Thoracic aorta (tissue), 2 donors: ENCODE data around the gene CCDC38. TPM values are rescaled to one million over a fixed set of nuclear protein-coding genes. Genes with fewer than 3 reads are reported as not detected.

Experiments used
- ATAC-seq: fragments of 150-250 bp; one replicate; pipeline ENCODE4 v1.8.0; 2017; ENCODE audit warnings: low read depth; ENCODE audit not compliant: insufficient number of reproducible peaks, low FRiP score
- DNase-seq: peaks from one replicate; pipeline ENCODE4 v3.0.0-alpha.2; 2020; ENCODE audit warnings: low spot score
- H3K27ac ChIP-seq, 2 donors: fragments of 200-600 bp; sonication (generic); 1 replicate in 1 of 2; 2 replicates in 1 of 2; pipeline ENCODE4 v1.5.1; 2016; ENCODE audit warnings: mild to moderate bottlenecking in 2 of 2, moderate library complexity in 2 of 2
- H3K27me3 ChIP-seq: fragments of 200-600 bp; sonication (generic); replicated peaks from 2 replicates; pipeline ENCODE4 v1.6.0; 2016; ENCODE audit warnings: mild to moderate bottlenecking; ENCODE audit not compliant: insufficient read depth
- H3K36me3 ChIP-seq: fragments of 200-600 bp; sonication (generic); one replicate; pipeline ENCODE4 v1.5.1; 2016
- H3K4me1 ChIP-seq, 2 donors: fragments of 200-600 bp; sonication (generic); 1 replicate in 1 of 2; 2 replicates in 1 of 2; pipeline versions ENCODE4 v1.5.1 to v1.6.0; 2016; ENCODE audit warnings: low read depth in 2 of 2, mild to moderate bottlenecking in 1 of 2; ENCODE audit not compliant: control insufficient read depth in 1 of 2
- H3K4me3 ChIP-seq: fragments of 200-600 bp; sonication (generic); 2 replicates; pipeline ENCODE4 v1.5.1; 2016; ENCODE audit warnings: mild to moderate bottlenecking
- H3K9me3 ChIP-seq: fragments of 200-600 bp; sonication (generic); 2 replicates; pipeline ENCODE4 v1.5.1; 2016
- CTCF ChIP-seq: fragments of 200-600 bp; sonication (generic); IDR thresholded peaks from one replicate; pipeline ENCODE4 v1.5.1; 2019; ENCODE audit warnings: antibody characterized with exemption
- total RNA-seq, 2 donors: library from RNA; depleted of rRNA; stranded (reverse); fragments of >200 nt; gene quantifications; one replicate each; pipeline versions ENCODE4 v1.1.0 to v1.2.3, GENCODE V29; 2016

The CCDC38 gene
- total RNA-seq, 2 donors from 2014 or later: not detected

- H3K4me1 ChIP-seq: peaks cover 3 to 15% of the 10 kb centered on the region in 2 donors
- no peak for ATAC-seq
Measured at GRCh38 chr12:95830335-95831089, 111.9 kb downstream of the CCDC38 start.

GRCh38 chr12:95829395-95829794 is 113.0 kb downstream of the CCDC38 start:
- no peaks in the 10 kb centered on the region for H3K27me3 ChIP-seq
- H3K4me3 ChIP-seq: no peak overlapping the region
- no peak overlapping the region for H3K27ac ChIP-seq
- ATAC-seq (no peak), DNase-seq (no peak)
- TF ChIP-seq CTCF: no peak
- peaks cover 3 to 15% of the 10 kb centered on the region in 2 donors for H3K4me1 ChIP-seq
- H3K9me3 ChIP-seq: no peaks in the 10 kb centered on the region
- H3K36me3 ChIP-seq: no peaks in the 10 kb centered on the region

More at GRCh38 chr12:95830335-95831089, 111.9 kb downstream of the CCDC38 start:
- H3K27me3 ChIP-seq: no peaks in the 10 kb centered on the region
- H3K27ac ChIP-seq: no peak overlapping the region
- no peak for TF ChIP-seq CTCF
- no peak overlapping the region for H3K4me3 ChIP-seq
- DNase-seq: no peak
- H3K36me3 ChIP-seq: no peaks in the 10 kb centered on the region
- no peaks in the 10 kb centered on the region for H3K9me3 ChIP-seq

GRCh38 chr12:95820096-95820703 is 122.2 kb downstream of the CCDC38 start:
- no peak for ATAC-seq
- Histone ChIP-seq H3K27me3 (no peaks in the 10 kb centered on the region), H3K9me3 (no peaks in the 10 kb centered on the region), H3K4me3 (no peak overlapping the region), H3K27ac (no peak overlapping the region), H3K4me1 (no peaks in the 10 kb centered on the region), H3K36me3 (no peaks in the 10 kb centered on the region)
- peak; percentile 48 for TF ChIP-seq CTCF
- no peak for DNase-seq

Other genes with a start within 250 kb of the CCDC38 start
- gene NTN4, start 151.8 kb downstream of the CCDC38 start, total RNA-seq: 10 to 100 TPM; 72.3 to 79.2 TPM
- 1 to 10 TPM; 6.5 to 9.1 TPM for gene SNRPF, start 83.7 kb downstream of the CCDC38 start, total RNA-seq
- 1 to 10 TPM in 1 of 2 donors, not detected in 1; 6.8 TPM for gene AMDHD1, start 717 bp upstream of the CCDC38 start, total RNA-seq
- gene HAL, start 53.7 kb upstream of the CCDC38 start, total RNA-seq: 1 to 10 TPM in 1 of 2 donors, not detected in 1; 1.6 TPM
- 10 to 100 TPM; 39.9 to 68.5 TPM for gene LTA4H, start 93.0 kb upstream of the CCDC38 start, total RNA-seq